ENCODE data around the gene EXD2. TPM values are rescaled to one million over a fixed set of nuclear protein-coding genes. Genes with fewer than 3 reads are reported as not detected.
"Not testable (repeated sequence)": the region's sequence is repeated elsewhere in the genome, so short reads cannot be mapped to it uniquely, and the experiment has no call there.

Gene EXD2, protein sequence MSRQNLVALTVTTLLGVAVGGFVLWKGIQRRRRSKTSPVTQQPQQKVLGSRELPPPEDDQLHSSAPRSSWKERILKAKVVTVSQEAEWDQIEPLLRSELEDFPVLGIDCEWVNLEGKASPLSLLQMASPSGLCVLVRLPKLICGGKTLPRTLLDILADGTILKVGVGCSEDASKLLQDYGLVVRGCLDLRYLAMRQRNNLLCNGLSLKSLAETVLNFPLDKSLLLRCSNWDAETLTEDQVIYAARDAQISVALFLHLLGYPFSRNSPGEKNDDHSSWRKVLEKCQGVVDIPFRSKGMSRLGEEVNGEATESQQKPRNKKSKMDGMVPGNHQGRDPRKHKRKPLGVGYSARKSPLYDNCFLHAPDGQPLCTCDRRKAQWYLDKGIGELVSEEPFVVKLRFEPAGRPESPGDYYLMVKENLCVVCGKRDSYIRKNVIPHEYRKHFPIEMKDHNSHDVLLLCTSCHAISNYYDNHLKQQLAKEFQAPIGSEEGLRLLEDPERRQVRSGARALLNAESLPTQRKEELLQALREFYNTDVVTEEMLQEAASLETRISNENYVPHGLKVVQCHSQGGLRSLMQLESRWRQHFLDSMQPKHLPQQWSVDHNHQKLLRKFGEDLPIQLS
- total RNA-seq (2014; rRNA removed; shearing (Covaris generic)), result 19.4 and 21.5 TPM in 2 replicates
- polyA plus RNA-seq (2014; cell fraction: nucleus; rRNA removed), result 17.5 and 20.3 TPM in 2 replicates

- DNase-seq (ENCODE audit: extremely low read depth, low read depth), result peak; percentile 84
Measured at GRCh38 chr14:69191340-69192111, at the start of gene EXD2. Gene EXD2 (plus strand): TSS chr14:69191498. CDS start chr14:69209471, 17,973 bp downstream.

DNA sequence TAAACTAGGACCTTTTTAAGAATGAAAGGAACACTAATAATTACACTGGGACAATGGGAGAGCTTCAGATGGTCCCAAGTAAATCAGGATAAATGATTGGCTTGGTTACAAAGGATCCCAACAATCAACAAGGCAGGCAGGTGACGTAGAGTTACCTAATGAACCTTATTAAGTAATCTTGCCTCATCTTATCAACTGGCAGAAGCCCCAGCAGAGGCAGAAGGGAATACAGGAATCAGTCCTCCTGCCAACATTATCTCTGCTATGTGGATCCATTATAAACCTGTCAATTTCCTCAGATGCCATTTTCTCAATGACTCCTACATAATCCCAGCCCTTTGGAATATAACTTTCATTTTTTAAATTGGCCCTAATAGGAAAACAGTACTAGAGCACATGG, 49.7 kb upstream of the EXD2 start:
- no peak for DNase-seq (ENCODE audit: extremely low read depth, low read depth)

GRCh38 chr14:69142101-69142500, 49.2 kb upstream of the EXD2 start:
- no peak for DNase-seq (ENCODE audit: extremely low read depth, low read depth)

- DNase-seq (ENCODE audit: extremely low read depth, low read depth), result no peak
Measured at GRCh38 chr14:69149461-69150244, 41.6 kb upstream of the EXD2 start.

- peak; percentile 48 for DNase-seq (ENCODE audit: extremely low read depth, low read depth)
Measured at GRCh38 chr14:69151458-69152180, 39.7 kb upstream of the EXD2 start.

GRCh38 chr14:69152181-69152901, 39.0 kb upstream of the EXD2 start:
- DNase-seq (ENCODE audit: extremely low read depth, low read depth), result no peak

DNA sequence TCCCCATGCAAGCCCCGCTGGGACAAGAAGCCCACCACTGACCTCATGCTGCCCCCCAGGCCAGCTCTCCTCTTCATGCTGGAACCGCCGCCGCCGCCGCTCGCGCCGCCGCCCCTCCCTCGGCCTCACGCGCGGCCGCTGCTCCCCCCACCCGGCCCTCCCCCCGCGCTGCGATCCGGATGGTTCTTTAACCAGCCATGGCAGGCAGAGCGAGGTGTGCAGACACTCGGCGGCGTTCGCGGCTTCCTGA, 38.5 kb upstream of the EXD2 start, which contains the start of gene DCAF5:
Gene DCAF5, minus strand, starts transcription at position 218 of the 250 bp plus-strand sequence. Its CDS starts 141 bp downstream, at position 77.
- DNase-seq (ENCODE audit: extremely low read depth, low read depth), result no peak

DNA sequence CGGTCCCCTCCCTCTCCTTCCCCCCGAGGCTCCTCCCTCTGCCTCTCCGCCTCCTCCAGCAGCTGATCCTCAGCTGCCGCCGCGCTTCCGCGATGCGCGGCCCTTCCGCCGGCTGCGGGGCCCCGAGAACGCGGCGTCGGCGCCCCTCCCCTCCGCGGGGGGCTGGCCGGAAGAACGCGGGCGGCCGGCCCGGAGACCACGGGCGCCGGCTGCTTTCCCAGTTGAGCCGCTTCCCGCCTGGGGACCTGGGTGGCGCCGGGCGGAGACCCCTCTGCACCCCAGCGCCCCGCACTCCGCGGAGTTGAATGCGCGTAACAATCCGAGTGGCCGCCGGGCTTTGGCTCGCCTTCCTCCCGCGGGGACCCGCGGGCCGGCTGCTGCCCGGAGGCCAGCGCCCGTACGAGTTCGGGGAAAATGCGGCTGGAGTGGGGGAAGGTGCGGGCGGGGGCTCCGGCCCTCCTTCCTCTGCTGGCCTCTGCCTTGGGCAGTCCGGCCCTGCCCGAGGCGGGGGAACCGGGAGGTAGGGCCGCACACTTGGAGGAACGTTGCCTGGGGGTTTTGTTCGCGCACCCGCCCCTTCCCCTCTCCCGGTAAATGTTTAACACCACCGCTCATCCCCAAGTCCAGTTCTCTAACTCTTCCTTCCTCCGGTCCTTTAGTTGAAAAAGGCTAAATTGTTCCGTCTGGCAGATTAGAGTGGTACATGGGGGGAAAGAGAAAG, 38.0 kb upstream of the EXD2 start:
- peak; percentile 90 for DNase-seq (ENCODE audit: extremely low read depth, low read depth)

- DNase-seq (ENCODE audit: extremely low read depth, low read depth), result no peak
Measured at GRCh38 chr14:69153873-69154270, 37.4 kb upstream of the EXD2 start.

DNA sequence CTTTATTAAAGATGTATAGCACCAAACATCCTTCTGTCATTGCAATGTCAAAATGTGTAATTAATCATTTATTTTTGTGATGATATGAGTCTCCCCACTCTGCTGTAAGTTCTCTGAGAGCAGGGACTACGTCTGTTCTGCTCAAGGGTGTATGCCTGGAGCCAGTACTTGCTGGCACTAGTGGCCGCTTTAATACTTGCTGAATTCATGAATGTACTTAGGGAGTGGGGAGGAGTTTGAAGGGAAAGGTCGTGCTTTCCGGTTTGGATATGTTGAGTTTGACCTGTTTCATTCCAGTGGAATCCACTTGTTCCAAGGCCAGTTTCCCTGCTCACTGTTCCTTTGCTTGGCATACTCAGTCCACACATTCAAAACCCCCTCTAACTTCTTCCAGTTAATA, 36.5 kb upstream of the EXD2 start:
- no peak for DNase-seq (ENCODE audit: extremely low read depth, low read depth)

DNA sequence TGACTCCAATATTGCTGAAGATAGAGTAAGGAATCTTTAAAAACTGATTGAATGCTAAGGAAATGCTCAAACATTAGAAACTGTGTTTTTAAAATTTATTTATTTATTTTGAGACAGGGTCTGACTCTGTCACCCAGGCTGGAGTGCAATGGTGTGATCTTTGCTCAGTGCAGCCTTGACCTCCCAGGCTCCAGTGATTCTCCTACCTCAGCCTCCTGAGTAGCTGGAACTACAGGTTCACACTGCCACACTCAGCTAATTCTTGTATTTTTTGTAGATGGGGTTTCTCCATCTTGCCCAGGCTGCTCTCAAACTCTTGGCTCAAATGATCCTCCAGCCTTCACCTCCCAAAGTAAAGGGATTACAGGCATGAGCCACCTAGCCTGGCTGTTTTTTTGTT, 35.1 kb upstream of the EXD2 start:
- no peak for DNase-seq (ENCODE audit: extremely low read depth, low read depth)

DNA sequence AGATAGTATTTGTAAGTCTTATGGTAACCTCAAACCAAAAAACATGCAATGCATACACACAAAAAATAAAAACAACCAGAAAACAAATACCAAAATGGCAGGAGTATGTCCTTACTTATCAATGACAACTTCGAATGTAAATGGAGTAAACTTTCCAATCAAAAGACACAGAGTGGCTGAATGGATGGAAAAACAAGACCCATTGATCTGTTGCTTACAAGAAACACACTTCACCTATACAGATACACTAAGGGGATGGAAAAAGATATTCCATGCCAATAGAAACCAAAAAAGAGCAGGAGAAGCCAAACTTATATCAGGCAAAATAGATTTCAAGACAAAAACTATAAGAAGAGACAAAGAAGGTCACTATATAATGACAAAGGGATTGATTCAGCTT, 29.7 kb upstream of the EXD2 start:
- no peak for DNase-seq (ENCODE audit: extremely low read depth, low read depth)

DNA sequence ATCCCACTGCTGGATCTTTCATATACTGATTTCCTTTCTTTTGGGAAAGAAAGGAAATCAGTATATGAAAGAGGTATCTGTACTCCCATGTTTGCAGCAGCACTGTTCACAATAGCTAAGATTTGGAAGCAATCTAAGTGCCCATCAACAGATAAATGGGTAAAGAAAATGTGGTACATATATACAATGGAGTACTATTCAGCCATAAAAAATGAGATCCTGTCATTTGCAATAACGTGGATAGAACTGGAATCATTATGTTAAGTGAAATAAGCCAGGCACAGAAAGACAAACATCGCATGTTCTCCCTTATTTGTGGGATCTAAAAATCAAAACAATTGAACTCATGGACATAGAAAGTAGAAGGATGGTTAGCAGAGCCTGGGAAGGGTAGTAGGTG, 25.5 kb upstream of the EXD2 start:
- not testable (repeated sequence) for DNase-seq (ENCODE audit: extremely low read depth, low read depth)

- no peak for DNase-seq (ENCODE audit: extremely low read depth, low read depth)
Measured at GRCh38 chr14:69170839-69171238, 20.5 kb upstream of the EXD2 start.

GRCh38 chr14:69171569-69171968, 19.7 kb upstream of the EXD2 start:
- DNase-seq (ENCODE audit: extremely low read depth, low read depth), result no peak

GRCh38 chr14:69175130-69175529, 16.2 kb upstream of the EXD2 start:
- no peak for DNase-seq (ENCODE audit: extremely low read depth, low read depth)

- DNase-seq (ENCODE audit: extremely low read depth, low read depth), result no peak
Measured at GRCh38 chr14:69181491-69181890, 9.8 kb upstream of the EXD2 start.

DNA sequence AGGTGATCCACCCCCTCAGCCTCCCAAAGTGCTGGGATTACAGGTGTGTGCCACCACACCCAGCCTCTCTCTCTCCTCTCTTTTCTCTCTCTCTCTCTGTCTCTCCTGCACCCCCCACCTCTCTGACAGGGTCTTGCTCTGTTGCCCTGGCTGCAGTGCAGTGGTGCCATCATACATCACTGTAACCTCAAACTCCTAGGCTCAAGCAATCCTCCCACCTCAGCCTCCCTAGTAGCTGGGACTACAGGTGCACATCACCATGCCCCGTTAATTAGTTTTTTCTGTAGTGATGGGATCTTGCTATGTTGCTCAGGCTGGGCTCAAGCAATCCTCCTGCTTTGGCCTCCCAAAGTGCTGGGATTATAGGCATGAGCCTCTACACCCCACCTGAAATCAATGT, 8.7 kb upstream of the EXD2 start:
- not testable (repeated sequence) for DNase-seq (ENCODE audit: extremely low read depth, low read depth)

DNA sequence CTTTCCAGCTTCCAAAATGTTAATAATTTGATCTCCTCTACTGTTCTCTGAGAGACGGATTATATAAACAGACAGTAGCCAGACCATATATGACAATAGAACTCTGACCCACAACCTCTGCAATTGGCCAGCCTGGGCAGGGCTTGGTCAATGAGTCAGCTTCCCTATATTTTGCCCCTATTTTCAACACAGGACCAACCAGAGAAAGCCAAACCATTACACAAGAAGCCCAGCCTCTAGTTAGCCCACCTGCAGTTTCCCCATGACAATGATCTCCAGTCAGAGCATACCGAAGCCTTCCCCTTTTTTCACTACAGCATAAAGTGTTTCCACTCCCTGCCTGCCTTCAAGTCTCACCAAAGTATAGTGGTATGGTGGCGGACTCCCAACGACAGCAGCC, 7.6 kb upstream of the EXD2 start:
- DNase-seq (ENCODE audit: extremely low read depth, low read depth), result no peak
